Jurkat, Clone E6-1 (cell line): ENCODE data around the gene BNC2.
"Not testable (repeated sequence)": the region's sequence is repeated elsewhere in the genome, so short reads cannot be mapped to it uniquely, and the experiment has no call there.

Source experiments
- DNase-seq: peaks from one replicate; pipeline ENCODE4 v3.0.0-alpha.2; 2011; ENCODE audit warnings: low read depth, low spot score
- H3K4me3 ChIP-seq: 2 replicates; pipeline ENCODE4 v1.5.1; 2011; ENCODE audit warnings: mild to moderate bottlenecking, low read length, control low read depth, moderate library complexity

The BNC2 gene

DNA sequence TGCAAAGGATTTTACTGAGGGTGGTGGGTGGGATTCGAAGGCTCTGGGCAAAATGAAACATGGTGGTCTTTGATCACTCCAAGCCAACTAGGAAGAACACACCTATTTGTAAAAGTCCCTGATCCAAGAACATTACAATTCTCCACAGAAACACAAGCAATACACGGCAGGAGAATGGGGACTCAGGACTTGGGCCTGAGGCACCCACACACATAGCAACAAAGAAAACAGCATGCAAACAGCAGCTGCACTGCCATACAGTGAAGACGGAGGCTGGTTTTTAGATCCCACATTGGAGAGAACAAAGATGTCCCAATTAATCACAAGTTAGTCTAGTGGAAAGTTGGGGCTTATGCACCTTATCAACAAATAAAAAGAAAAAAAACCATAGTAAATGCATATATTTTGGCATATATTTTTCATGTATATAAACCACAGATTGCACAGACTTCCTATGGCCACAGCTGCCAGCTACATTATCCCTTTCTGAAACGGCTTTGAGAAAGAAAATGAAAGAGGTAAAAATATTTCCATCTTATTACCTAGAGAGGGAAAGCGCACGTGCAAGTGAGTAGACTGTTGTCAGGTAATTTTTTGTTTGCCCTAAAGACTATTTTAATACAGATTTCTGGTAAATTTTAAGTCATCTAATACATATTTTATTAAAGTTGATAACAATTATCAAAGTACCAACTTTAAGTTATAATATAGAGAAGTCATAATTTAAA lies 410.9 kb downstream of the BNC2 start:
- no peak for DNase-seq
- H3K4me3 ChIP-seq = no peak overlapping the region

DNA sequence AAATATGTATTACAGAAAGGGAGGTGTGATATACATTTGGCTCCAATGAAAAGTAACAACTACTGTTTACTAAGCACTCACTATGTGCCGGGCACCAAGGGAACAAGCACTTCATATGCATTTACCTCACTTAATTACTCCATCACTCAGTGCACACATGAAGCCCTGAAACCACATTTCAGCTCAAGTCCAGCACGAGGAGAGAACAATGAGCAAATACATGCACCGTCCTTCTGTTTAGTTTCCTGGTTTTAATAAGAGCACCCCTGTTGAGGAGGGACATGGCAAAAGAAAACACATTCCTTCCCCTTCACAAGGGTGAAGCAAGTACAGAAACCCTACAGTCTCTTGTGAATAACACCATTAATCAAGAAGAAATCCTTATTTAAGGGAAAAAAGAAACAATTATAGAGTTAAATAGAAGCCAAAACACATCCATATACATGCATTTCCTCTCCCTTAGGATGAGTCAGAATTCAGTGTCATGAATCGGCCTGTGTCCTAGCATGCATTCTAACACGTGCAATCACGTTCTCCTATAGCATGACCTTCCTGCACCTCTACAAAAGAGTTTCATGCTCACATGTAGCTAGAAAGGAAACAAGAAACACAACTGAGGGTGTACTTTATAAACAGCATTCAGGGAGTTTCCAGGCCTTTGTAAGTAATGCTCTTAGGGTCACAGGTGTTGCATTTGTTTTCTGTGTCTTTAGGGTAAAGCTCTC lies 411.6 kb downstream of the BNC2 start:
- no peak overlapping the region for H3K4me3 ChIP-seq
- no peak for DNase-seq

DNA sequence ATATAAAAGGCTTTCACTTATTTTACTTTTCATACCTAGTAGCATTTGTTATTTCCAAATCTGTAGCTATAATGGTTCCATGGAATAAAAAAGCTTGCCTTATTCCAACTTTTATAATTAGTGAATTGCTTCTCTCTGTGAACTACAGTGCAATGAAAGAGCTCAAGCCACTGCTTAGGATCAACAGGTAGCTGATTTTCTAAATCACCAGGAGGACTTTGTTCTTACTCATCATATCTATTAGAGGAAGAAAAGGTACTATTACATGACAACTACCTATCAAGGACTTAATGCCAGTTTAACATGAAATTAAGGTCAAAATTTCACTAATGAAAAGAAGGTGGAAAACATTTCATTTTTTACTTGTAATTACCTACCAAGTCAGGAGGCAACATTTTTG lies 414.6 kb downstream of the BNC2 start:
- DNase-seq = no peak
- H3K4me3 ChIP-seq = no peak overlapping the region

DNA sequence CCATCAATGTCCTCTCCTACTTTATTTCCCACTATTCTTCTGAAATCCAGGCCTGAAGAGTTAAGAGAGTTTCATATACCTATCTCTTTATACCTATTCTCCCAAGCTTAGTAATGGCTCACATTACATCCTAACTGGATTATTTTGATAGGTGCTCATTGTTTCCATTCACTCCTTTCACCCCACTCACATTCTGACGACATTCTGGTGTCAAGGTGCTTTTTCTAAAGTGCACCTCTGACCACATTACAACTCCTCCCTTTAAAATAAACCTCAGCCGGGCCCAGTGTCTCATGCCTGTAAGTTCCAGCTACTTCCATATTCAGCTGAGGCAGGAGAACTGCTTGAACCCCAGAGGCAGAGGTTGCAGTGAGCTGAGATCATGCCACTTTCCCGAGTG lies 417.1 kb downstream of the BNC2 start:
- DNase-seq = no peak
- H3K4me3 ChIP-seq = no peak overlapping the region

DNA sequence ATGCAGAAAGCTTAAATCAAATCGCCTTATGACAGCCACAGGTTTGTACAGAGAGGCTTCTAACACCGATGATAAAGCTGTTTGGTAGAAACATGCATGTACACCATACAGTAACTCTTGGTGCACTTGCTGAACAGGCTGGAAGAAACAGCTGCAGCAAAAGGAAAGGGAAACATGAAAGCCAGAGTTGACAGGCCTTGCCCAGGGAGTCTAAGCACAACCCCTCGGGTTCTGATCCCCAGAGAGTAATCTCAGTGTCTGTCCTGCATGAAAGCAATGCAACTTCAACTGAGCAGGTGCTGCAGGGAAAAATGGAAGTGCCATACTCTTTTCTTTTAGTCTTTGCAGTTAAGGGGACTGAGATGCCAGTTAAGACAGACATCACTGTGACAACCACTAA lies 419.9 kb downstream of the BNC2 start:
- DNase-seq = no peak

DNA sequence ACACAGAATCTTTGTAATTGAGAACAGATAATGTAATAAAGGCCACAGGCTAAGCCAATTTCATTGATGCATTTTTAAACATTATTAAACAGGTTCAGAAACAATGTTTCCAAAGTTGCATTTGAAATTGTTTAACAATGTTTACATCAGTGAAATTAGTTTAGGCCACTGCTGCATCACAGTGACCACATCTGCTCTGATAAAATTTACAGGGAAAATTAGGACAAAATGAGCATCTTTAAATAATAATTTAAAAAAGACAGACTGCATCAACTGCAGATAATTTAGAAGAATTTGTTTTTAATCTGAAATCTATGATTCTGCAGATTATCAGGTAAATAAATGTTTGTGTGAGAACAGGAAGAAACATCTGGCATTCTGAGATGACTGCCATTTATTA lies 420.4 kb downstream of the BNC2 start:
- H3K4me3 ChIP-seq = no peak overlapping the region

More for the DNA sequence above, 419.9 kb downstream of the BNC2 start:
- no peak overlapping the region for H3K4me3 ChIP-seq

DNA sequence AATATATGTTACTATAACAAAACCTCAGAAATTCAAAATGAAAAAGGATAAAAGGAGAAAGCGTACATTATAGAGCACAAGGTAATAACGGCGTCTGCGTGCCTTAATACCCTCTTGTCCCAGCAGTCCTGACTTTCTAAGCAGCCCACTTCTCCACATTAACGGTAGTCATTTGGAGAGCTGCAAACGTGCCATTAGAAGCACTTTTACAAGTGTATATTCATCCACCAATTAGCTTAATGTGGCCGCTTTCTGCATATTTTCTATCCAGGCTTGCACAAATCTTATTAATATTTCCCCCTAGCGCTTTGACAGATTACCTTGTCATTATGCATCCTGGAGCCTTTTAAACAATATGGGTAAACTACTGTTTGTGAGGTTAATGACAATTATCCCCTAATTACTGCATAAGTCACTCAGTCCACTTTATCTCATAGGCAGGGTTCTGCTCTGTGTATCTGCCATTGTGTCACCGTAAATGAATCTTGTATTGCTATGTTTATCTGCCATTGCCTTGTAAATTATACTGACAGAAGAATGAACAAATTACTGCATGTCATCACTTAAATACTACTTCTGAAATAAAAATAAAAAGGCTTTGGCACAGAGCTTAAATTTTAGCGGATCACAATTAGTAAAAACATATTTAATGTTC lies 421.3 kb downstream of the BNC2 start:
- DNase-seq = no peak
- H3K4me3 ChIP-seq = no peak overlapping the region

More for the DNA sequence above, 420.4 kb downstream of the BNC2 start:
- no peak for DNase-seq

DNA sequence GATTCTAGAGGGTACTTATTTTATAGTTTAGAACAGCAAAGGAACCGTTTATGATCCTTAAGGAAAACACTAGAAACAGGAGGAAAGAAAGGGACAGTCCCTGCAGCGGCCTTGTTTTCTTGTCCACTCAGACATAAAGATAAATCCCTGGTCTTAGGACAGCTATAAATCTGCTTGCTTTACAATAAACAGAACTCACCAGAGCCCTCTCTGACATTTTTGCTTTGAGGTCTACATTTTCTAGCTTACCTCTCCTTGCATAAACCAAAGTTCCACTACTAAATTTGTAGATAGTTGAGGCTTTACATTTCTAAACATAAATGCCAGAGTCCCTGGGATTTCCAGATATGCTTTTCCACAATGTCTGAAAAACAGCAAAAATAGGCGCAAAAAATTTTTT lies 422.5 kb downstream of the BNC2 start:
- H3K4me3 ChIP-seq = no peak overlapping the region
- no peak for DNase-seq

DNA sequence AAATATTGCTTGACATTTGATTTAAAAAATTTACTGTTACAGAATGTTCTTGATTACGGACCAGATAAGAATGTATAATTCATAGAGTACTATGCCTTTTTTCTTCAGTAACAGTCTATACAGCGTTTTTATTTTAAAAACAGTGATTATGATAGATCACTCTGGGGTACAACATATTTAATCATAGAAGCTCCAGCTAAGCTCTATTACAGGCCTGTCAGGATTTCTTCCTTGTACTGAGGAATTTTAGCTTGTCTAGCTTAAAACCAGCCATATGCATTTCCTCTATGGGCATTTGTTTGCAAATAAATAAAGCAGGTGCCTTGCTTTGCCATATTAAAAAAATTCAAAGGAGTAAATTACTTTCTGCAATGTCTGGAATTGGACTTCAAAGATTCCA lies 423.8 kb downstream of the BNC2 start:
- no peak for DNase-seq
- no peak overlapping the region for H3K4me3 ChIP-seq

DNA sequence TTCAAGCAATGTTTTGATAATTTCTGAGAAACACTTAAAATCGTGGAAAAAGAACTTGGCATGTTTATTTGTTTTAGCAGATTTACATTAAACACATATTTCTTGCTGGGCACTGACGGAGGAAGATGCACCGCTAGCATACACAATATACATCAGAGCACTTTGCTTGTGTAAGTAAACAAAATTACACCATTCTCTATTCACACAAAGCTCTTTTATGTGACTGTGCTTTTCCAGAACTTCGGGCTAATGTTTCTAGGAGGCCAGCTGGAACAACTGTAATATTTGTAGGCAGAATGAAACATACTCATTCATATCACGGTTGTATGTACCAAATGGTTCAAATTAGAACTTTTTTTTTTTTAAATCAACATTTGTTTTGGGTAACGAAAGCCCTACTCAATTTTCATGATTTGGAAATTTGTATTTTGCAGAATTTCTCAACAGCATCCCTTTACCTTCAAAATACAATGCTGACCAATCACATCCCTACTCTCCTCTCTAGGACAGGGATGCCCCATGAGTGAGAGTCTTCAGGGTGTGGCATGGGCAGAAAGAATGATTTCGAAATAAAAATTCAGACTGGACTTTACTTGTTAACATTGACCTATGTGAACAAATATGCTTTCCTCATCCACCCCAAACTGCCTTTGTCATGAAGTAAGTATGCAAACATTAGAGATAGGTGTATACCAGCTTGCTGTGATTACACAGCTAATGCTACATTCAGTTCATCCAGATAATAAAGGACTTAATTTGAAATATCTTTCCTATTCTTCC lies 425.1 kb downstream of the BNC2 start:
- DNase-seq = no peak
- H3K4me3 ChIP-seq = no peak overlapping the region

DNA sequence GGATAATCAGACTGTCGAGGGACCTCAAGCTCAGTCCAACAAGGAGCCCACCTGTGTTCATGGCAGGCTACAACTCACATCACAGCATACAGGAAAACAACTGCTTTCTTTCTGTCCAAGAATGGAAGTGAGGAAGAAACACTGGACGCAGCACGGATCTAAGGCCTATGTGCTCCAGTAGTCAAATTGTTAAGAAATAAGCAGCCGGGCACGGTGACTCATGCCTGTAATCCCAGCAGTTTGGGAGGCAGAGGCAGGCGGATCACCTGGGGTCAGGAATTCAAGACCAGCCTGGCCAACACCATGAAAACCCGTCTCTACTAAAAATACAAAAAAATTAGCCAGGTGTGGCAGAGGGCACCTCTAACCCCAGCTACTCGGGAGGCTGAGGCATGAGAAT lies 427.8 kb downstream of the BNC2 start:
- H3K4me3 ChIP-seq = no peak overlapping the region
- DNase-seq = no peak

DNA sequence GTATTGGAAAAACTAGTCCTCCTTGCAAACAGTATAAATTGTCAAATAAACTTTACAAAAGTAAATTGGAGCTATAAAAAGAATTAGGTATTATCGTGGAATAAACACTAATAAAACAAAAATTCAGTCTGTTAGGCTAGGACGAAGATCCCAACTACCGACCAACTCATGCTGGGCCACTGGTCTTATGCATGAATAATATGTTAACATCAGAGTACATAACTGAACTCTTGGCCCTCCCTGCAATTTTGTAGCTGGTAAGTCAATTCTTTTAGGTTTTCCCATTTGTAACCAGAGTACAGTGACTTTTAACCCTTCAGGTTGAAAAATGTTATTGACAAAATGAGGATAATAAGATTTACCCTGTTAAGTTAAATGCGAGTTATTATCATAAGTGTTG lies 428.7 kb downstream of the BNC2 start:
- H3K4me3 ChIP-seq = no peak overlapping the region
- no peak for DNase-seq

DNA sequence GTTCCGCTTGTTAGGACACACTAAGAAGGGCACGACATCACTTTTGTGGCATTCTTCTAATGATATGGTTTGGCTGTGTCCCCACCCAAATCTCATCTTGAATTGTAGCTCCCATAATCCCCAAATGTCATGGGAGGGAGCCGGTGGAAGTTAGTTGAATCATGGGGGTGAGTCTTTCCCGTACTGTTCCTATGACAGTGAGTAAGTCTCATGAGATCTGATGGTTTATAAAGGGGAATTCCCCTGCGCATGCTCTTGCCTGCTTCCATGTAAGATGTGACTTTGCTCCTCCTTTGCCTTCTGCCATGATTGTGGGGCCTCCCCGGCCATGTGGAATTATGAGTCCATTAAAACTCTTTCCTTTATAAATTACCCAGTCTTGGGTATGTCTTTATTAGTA lies 431.6 kb downstream of the BNC2 start:
- not testable (repeated sequence) for H3K4me3 ChIP-seq, DNase-seq

DNA sequence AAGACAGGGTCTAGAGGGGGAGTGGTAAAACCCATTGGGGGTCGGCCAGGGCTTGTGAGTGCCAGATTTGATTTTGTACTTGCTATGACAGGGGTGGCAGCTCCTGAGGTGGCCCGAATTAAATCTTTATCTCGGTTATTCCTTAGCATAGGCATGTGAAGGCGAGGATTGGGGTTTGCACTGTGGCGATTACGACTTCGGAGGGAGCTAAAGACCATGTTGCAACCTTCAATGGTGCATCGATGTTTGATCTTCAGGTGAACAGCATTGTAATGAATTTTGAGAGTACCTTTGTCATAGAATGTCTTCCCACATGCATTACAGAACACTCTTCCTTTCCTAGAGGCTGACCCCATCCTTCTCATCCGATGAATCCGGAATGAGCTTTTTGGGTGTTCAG lies 433.9 kb downstream of the BNC2 start:
- H3K4me3 ChIP-seq = no peak overlapping the region
- no peak for DNase-seq

DNA sequence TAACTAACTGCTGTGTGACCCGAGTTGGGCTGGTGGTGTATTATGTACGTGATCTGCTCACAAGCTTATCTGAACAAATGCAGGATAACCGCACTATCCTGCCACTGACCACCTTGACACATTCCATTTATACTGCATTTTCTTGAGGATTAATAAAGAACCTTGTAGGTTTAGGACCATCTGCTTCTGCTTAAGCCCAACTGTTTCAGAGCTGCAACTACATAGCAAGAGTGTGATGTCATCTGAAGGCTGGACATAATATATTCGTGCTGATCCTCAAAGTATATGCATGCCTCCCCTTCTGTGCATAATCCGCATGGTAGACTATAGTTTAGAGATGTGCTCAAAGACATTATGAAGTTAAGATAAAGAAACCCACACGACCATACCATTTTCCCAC lies 435.9 kb downstream of the BNC2 start:
- DNase-seq = no peak
- no peak overlapping the region for H3K4me3 ChIP-seq

DNA sequence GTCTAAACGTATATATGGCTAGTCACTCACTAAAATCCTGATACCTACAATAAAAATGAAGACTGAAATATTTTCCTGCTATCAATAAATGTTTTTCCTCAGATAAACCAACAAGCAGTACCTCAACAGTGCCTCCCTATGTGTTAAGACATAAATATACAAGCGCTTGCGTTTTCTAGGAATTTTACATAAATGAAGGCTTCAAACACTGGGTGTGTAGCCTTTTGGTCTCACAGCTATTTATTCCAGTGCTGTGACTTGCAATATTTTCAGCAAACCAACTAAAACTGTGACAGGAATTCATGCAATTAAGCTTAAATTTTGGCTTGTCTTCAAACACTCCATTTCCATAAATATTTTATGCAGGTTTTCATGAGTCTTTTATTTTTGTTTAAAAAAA lies 437.0 kb downstream of the BNC2 start:
- H3K4me3 ChIP-seq = no peak overlapping the region

DNA sequence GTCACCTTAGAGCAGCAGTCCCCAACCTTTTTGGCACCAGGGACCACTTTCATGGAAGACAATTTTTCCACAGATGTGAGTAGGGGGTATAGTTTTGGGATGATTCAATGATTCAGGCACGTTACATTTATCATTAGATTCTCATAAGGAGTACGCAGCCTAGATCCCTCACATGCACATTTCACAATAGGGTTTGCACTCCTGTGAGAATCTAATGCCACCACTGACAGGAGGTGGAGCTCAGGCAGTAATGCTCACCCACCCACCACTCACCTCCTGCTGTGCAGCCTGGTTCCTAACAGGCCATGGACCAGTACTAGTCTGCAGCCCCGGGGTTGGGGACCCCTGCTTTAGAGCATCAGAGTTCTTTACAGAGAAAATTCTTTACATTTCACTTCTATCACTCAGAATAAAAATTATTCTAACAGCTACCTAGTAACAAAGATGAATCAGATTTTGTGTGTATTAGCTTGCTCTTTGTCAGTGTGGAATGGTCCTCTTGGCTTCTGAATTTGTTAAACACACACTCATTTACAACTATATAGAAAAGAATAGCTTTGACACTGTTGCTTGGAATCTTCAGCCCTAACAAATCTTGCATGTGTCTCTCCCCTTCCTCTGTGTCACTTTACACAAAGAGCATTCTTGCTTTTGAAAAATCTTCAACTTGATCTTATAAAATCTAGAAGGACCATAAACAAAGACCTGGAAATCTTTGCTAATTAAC lies 438.6 kb downstream of the BNC2 start:
- no peak overlapping the region for H3K4me3 ChIP-seq
- DNase-seq = no peak

More for the DNA sequence above, 437.0 kb downstream of the BNC2 start:
- DNase-seq = no peak

DNA sequence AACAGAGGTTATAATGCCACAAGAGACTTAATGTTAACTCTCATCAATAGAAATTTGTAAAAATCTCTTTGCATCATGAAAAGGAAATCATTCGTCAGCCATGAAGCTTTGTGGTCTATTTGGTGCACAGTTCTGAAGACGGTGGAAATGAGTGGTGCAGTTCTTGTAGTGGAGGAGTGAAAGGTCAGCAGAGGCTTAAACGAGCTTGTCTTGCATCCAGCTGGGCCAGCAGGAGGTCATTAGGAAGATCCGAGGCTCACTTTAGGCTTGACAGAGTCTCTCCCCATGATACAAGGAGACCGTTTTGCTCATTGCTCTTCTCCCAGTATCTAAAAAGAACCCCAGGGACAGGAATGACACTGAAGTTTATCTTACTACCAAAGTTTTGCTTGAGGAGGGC lies 440.8 kb downstream of the BNC2 start:
- H3K4me3 ChIP-seq = no peak overlapping the region
- DNase-seq = no peak

DNA sequence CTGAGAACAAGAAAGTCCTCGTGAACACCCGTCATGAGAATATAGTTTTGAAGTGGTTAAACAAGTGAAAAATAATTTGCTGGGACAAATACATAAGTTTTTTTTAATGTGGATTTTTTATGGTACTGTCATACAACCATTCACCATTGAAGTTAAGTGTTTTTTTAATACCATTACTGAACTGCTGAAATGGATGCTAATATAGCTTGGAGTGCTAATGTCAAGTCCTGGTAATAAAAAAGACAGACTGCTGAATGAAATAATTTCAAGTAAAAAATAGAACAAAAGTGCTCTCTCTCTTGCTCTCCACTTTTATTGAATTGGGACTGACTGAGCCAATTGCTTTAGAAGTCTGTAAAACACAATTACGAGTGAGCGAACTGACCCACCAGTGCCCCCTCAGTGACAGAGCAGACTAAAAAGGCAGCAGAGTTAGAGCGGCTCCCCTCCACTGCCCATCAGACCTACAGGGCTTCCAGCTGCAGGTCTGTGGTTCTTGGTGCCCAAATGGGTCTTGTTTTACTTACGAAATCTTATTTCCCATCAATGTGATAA lies 442.5 kb downstream of the BNC2 start:
- DNase-seq = no peak
- no peak overlapping the region for H3K4me3 ChIP-seq
